WERI-Rb-1 (cell line): ENCODE results near the gene CDNF.

ENCODE experiments used
- DNase-seq: peaks from one replicate; pipeline ENCODE4 v3.0.0-alpha.2; 2020
- H3K27ac ChIP-seq: fragments of 250-450 bp; sonication (Bioruptor Pico); 2 replicates; pipeline ENCODE4 v1.5.1; 2020; ENCODE audit warnings: mild to moderate bottlenecking, moderate library complexity
- H3K27me3 ChIP-seq: fragments of 250-450 bp; sonication (Bioruptor Pico); 2 replicates; pipeline ENCODE4 v1.5.1; 2021; ENCODE audit warnings: mild to moderate bottlenecking, low read depth, moderate library complexity; ENCODE audit not compliant: insufficient read depth, severe bottlenecking
- H3K36me3 ChIP-seq: fragments of 250-450 bp; sonication (Bioruptor Pico); 2 replicates; pipeline ENCODE4 v1.5.1; 2020; ENCODE audit warnings: mild to moderate bottlenecking, moderate library complexity
- H3K4me3 ChIP-seq: 2 replicates; pipeline ENCODE4 v1.5.1; 2011; ENCODE audit warnings: low read depth, mild to moderate bottlenecking, control low read depth, low read length
- H3K9me3 ChIP-seq: fragments of 250-450 bp; sonication (Bioruptor Pico); 2 replicates; pipeline ENCODE4 v1.5.1; 2021; ENCODE audit warnings: mild to moderate bottlenecking, moderate library complexity; ENCODE audit not compliant: severe bottlenecking
- CTCF ChIP-seq: IDR thresholded peaks from 2 replicates; pipeline ENCODE4 v1.5.1; 2011; ENCODE audit warnings: low read depth, mild to moderate bottlenecking, control low read depth, inconsistent platforms, low read length

CDNF gene

GRCh38 chr10:14815681-14816080, 22.2 kb downstream of the CDNF start:
- Histone ChIP-seq H3K4me3 (no peak overlapping the region), H3K27ac (no peak overlapping the region), H3K27me3 (no peaks in the 10 kb centered on the region), H3K9me3 (no peaks in the 10 kb centered on the region), H3K36me3 (no peaks in the 10 kb centered on the region)
- no peak for DNase-seq
- no peak for TF ChIP-seq CTCF

GRCh38 chr10:14812271-14812670, 25.6 kb downstream of the CDNF start:
- DNase-seq: no peak
- TF ChIP-seq CTCF: no peak
- Histone ChIP-seq H3K27ac (no peak overlapping the region), H3K27me3 (no peaks in the 10 kb centered on the region), H3K4me3 (no peak overlapping the region), H3K9me3 (no peaks in the 10 kb centered on the region), H3K36me3 (no peaks in the 10 kb centered on the region)

GRCh38 chr10:14810969-14811953, 26.6 kb downstream of the CDNF start:
- no peak overlapping the region for H3K4me3 ChIP-seq
- H3K27ac ChIP-seq: no peak overlapping the region
- no peak for DNase-seq
- no peaks in the 10 kb centered on the region for H3K27me3 ChIP-seq
- TF ChIP-seq CTCF: no peak
- no peaks in the 10 kb centered on the region for H3K36me3 ChIP-seq
- no peaks in the 10 kb centered on the region for H3K9me3 ChIP-seq

GRCh38 chr10:14806318-14806717, 31.5 kb downstream of the CDNF start:
- no peak for TF ChIP-seq CTCF
- Histone ChIP-seq H3K27me3 (no peaks in the 10 kb centered on the region), H3K27ac (no peak overlapping the region), H3K36me3 (no peaks in the 10 kb centered on the region), H3K9me3 (no peaks in the 10 kb centered on the region), H3K4me3 (no peak overlapping the region)
- DNase-seq: no peak

GRCh38 chr10:14803827-14804226, 34.0 kb downstream of the CDNF start:
- no peak for TF ChIP-seq CTCF
- H3K36me3 ChIP-seq: no peaks in the 10 kb centered on the region
- H3K4me3 ChIP-seq: no peak overlapping the region
- no peak for DNase-seq
- no peaks in the 10 kb centered on the region for H3K27me3 ChIP-seq
- no peaks in the 10 kb centered on the region for H3K9me3 ChIP-seq
- no peak overlapping the region for H3K27ac ChIP-seq
